ENCODE measurements around the gene ZNF322.

DNA sequence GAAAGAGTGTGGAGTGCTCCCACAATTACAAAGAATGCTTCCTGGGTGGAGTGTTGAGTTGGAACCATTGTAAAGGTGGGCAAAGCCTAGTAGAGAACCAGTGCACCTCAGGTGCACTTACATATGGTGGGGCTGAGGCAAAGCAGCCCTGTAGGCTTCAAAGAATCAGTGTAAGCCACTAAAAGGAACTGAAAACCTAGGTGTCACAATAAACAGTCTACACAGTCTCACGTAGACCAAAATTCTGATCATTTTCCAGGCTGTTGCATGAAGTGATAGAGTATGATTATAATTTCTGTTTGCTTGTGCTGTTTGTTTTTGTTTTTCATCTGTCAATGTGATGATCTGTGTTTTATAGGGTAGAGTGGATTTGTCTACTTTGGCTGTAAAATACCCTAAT is 60.0 kb downstream of the ZNF322 start:
- TF ChIP-seq, protein P1, sequence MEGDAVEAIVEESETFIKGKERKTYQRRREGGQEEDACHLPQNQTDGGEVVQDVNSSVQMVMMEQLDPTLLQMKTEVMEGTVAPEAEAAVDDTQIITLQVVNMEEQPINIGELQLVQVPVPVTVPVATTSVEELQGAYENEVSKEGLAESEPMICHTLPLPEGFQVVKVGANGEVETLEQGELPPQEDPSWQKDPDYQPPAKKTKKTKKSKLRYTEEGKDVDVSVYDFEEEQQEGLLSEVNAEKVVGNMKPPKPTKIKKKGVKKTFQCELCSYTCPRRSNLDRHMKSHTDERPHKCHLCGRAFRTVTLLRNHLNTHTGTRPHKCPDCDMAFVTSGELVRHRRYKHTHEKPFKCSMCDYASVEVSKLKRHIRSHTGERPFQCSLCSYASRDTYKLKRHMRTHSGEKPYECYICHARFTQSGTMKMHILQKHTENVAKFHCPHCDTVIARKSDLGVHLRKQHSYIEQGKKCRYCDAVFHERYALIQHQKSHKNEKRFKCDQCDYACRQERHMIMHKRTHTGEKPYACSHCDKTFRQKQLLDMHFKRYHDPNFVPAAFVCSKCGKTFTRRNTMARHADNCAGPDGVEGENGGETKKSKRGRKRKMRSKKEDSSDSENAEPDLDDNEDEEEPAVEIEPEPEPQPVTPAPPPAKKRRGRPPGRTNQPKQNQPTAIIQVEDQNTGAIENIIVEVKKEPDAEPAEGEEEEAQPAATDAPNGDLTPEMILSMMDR (conservative IDR thresholded peaks at IDR 0.05; ENCODE audit: low read length) = no peak
- no peak for TF ChIP-seq EZH2phosphoT487 (IDR thresholded peaks at IDR 0.05; ENCODE audit: borderline replicate concordance)
